RWPE1 (cell line): Measurements from ENCODE around the gene STON2.
A peak's percentile ranks its signal among the peaks of the same experiment; 100 is the strongest.

ENCODE experiments used
- CTCF ChIA-PET: fragments of 350-600 bp; sonication (Branson Sonifier 250); formaldehyde crosslinking; extraction: SDS; loops from one replicate; lab custom pipeline; 2021; lab: Yijun Ruan, JAX
- POLR2A ChIA-PET: fragments of 400-600 bp; formaldehyde crosslinking; extraction: SDS; loops from one replicate; lab custom pipeline; 2020; ENCODE audit warnings: antibody characterized with exemption; ENCODE audit not compliant: low non-redundant PET; lab: Yijun Ruan, JAX
- DNase-seq: peaks from one replicate; pipeline ENCODE4 v3.0.0; 2012; ENCODE audit warnings: low spot score
- H3K27ac ChIP-seq: fragments of 450-650 bp; 2 replicates; pipeline ENCODE4 v1.5.1; 2017
- TF ChIP-seq, protein P1 (sequence below): fragments of 450-650 bp; conservative IDR thresholded peaks from 2 replicates; pipeline ENCODE4 v1.5.1; 2017; ENCODE audit warnings: low read depth, mild to moderate bottlenecking

Gene STON2

GRCh38 chr14:81309511-81309910 lies 90.6 kb downstream of the STON2 start:
- DNase-seq, result no peak
- no peak overlapping the region for H3K27ac ChIP-seq
- ChIA-PET POLR2A (no interaction called here), CTCF (no interaction called here)
- TF ChIP-seq, protein P1, sequence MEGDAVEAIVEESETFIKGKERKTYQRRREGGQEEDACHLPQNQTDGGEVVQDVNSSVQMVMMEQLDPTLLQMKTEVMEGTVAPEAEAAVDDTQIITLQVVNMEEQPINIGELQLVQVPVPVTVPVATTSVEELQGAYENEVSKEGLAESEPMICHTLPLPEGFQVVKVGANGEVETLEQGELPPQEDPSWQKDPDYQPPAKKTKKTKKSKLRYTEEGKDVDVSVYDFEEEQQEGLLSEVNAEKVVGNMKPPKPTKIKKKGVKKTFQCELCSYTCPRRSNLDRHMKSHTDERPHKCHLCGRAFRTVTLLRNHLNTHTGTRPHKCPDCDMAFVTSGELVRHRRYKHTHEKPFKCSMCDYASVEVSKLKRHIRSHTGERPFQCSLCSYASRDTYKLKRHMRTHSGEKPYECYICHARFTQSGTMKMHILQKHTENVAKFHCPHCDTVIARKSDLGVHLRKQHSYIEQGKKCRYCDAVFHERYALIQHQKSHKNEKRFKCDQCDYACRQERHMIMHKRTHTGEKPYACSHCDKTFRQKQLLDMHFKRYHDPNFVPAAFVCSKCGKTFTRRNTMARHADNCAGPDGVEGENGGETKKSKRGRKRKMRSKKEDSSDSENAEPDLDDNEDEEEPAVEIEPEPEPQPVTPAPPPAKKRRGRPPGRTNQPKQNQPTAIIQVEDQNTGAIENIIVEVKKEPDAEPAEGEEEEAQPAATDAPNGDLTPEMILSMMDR, result no peak

- POLR2A ChIA-PET, result no interaction called here
- H3K27ac ChIP-seq, result no peak overlapping the region
- TF ChIP-seq, protein P1, result no peak
- CTCF ChIA-PET, result no interaction called here
- DNase-seq, result no peak
Observed at GRCh38 chr14:81305743-81306142, 94.4 kb downstream of the STON2 start.

DNA sequence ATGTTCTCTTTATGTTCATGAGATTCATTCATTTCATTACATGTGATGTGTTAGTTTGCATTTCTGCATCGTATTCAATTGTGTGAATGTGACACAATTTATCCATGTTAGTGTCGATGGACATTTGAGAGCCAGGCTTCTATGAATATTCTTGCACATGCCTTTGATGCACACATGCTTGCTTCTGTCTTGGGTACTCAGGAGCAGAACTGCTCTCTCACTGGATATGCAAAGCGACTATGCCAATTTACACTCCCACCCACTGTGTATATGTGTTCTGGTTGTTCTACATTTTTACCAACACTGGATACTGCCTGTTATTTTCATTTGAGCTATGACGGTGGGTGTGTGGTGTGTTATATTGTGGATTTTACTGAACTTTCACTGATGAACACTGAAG lies 95.1 kb downstream of the STON2 start:
- POLR2A ChIA-PET, result no interaction called here
- TF ChIP-seq, protein P1, result no peak
- DNase-seq, result no peak
- CTCF ChIA-PET, result no interaction called here
- H3K27ac ChIP-seq, result no peak overlapping the region

DNA sequence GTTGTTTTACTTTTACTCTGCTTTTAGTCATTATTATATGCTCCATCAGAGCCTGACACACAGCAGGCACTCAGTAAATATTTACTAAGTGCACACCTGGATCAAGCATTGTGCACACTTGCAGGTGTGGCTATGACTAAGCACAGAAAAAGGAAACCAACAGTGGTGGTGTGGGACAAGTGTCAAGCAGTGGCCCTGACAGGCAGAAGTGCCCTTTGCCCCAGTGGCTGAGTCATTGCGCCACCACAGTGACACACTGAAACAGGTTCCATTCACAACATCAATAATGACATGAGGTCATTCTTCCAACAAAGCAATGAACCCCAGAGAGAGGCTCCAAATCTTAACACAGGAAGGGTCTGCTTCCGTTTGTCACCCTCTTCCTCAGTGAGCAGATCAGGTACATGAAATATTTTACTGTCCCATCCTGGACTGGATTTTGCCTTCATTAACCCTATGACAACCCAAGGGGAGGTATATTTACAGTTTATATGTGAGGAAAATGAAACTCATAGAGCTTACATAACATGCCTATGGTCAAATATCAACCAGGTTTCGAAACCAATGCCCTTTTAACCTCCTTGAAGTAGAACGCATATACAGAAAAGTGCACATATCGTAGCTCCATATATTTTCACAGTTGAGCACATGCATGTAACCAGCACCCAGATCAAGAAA lies 96.7 kb downstream of the STON2 start:
- ChIA-PET CTCF (interaction anchor here (0.6 kb wide), 1 partner anchor 67 kb away, joined by 3 read pairs; no protein-coding TSS in a partner anchor), POLR2A (no interaction called here)
- TF ChIP-seq, protein P1, result no peak
- peak overlapping the region; percentile 48; the same call in 1 of the 2 replicates for H3K27ac ChIP-seq
- DNase-seq, result no peak

GRCh38 chr14:81302638-81303037 lies 97.5 kb downstream of the STON2 start:
- no peak for DNase-seq
- no peak overlapping the region for H3K27ac ChIP-seq
- ChIA-PET POLR2A (no interaction called here), CTCF (no interaction called here)
- TF ChIP-seq, protein P1, result no peak

- POLR2A ChIA-PET, result no interaction called here
- no peak overlapping the region for H3K27ac ChIP-seq
- TF ChIP-seq, protein P1, result no peak
- DNase-seq, result no peak
- CTCF ChIA-PET, result no interaction called here
Observed at GRCh38 chr14:81301813-81302212, 98.3 kb downstream of the STON2 start.
